PFSK-1 (cell line): ENCODE measurements around the gene CLASP2.

ENCODE experiments used
- SIN3A ChIP-seq: IDR thresholded peaks from 2 replicates; pipeline ENCODE4 v1.6.1; 2012; ENCODE audit warnings: mild to moderate bottlenecking, low read length, moderate library complexity, borderline replicate concordance; ENCODE audit not compliant: insufficient read depth
- TAF1 ChIP-seq: IDR thresholded peaks from 2 replicates; pipeline ENCODE4 v1.6.1; 2012; ENCODE audit warnings: low read length, control low read depth, borderline replicate concordance; ENCODE audit not compliant: insufficient read depth

GRCh38 chr3:33716227-33716626 lies 1.8 kb downstream of the CLASP2 start:
- no peak for TF ChIP-seq TAF1
- no peak for TF ChIP-seq SIN3A
